ENCODE data around the gene PIP4K2A. TPM values are rescaled to one million over a fixed set of nuclear protein-coding genes. Genes with fewer than 3 reads are reported as not detected.

PIP4K2A gene
- total RNA-seq, 4 donors from 2014 or later = 29.3 to 52.4 (median 34.5) TPM

DNA sequence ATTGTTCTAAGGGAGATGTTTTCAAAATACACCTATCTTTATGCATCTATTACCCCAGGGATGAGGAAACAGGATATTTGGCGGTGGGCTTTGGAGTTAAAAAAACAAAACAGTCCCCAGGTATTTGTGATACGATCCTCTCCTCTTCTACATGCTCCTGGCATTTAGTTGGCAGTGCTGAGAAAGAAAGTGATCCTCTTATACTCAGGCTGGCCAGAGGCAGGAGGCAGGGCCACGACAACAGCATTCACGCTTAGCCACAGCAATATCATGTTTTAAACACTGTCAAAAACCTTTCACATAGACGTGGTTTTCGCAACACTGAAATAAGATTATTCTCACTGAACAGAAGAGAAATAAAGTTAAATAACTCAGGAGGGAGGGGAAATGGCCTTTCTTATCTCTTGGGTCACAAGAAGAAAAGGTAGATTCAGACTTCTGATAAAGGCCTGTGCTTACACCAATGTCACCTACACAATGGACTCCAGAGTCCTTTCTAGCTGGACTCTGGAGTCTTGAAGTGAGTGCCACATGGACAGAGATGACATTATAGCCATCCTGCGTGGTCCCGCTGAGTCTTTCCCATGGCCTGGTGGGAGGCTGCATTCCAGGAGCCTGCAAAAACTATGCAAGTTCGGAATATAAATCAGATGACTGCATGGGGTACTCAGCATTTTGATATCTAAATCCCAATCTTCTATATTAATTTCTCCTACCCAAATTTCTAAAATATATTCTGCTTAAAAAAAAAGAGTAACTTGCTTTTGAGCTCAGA, 88.7 kb downstream of the PIP4K2A start:
- DNase-seq (ENCODE audit: low spot score in 2 of 2) = no peak
- no peaks in the 10 kb centered on the region for H3K9me3 ChIP-seq
- H3K4me1 ChIP-seq = peaks cover 0 to 73% (median 42%) of the 10 kb centered on the region in 4 donors
- 66 to 75% methylated on average over 9 of the region's 9 CpGs for WGBS, 2 donors
- peak overlapping the region in 3 of 4 donors; percentile 50 to 72 (median 60) for H3K27ac ChIP-seq
- H3K27me3 ChIP-seq = no peaks in the 10 kb centered on the region
- H3K4me3 ChIP-seq = no peak overlapping the region
- TF ChIP-seq EP300 (IDR thresholded peaks at IDR 0.05) = no peak
- TF ChIP-seq, protein P1, sequence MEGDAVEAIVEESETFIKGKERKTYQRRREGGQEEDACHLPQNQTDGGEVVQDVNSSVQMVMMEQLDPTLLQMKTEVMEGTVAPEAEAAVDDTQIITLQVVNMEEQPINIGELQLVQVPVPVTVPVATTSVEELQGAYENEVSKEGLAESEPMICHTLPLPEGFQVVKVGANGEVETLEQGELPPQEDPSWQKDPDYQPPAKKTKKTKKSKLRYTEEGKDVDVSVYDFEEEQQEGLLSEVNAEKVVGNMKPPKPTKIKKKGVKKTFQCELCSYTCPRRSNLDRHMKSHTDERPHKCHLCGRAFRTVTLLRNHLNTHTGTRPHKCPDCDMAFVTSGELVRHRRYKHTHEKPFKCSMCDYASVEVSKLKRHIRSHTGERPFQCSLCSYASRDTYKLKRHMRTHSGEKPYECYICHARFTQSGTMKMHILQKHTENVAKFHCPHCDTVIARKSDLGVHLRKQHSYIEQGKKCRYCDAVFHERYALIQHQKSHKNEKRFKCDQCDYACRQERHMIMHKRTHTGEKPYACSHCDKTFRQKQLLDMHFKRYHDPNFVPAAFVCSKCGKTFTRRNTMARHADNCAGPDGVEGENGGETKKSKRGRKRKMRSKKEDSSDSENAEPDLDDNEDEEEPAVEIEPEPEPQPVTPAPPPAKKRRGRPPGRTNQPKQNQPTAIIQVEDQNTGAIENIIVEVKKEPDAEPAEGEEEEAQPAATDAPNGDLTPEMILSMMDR (IDR thresholded peaks at IDR 0.05) = no peak
- no peak for TF ChIP-seq POLR2A (IDR thresholded peaks at IDR 0.05)
- no peaks in the 10 kb centered on the region for H3K36me3 ChIP-seq

GRCh38 chr10:22624287-22624738, 90.1 kb downstream of the PIP4K2A start:
- no peak for DNase-seq (ENCODE audit: low spot score in 2 of 2)
- Histone ChIP-seq H3K4me1 (peaks cover 0 to 76% (median 42%) of the 10 kb centered on the region in 4 donors), H3K4me3 (no peak overlapping the region), H3K27me3 (no peaks in the 10 kb centered on the region), H3K27ac (peak overlapping the region in 2 of 4 donors; percentile 18 to 72), H3K9me3 (no peaks in the 10 kb centered on the region), H3K36me3 (no peaks in the 10 kb centered on the region)
- WGBS, 2 donors = 45 to 46% methylated on average over 3 of the region's 3 CpGs
- TF ChIP-seq EP300 (IDR thresholded peaks at IDR 0.05) (peak in 1 of 2 donors; percentile 28), POLR2A (IDR thresholded peaks at IDR 0.05) (no peak)
- TF ChIP-seq, protein P1 (IDR thresholded peaks at IDR 0.05) = no peak

DNA sequence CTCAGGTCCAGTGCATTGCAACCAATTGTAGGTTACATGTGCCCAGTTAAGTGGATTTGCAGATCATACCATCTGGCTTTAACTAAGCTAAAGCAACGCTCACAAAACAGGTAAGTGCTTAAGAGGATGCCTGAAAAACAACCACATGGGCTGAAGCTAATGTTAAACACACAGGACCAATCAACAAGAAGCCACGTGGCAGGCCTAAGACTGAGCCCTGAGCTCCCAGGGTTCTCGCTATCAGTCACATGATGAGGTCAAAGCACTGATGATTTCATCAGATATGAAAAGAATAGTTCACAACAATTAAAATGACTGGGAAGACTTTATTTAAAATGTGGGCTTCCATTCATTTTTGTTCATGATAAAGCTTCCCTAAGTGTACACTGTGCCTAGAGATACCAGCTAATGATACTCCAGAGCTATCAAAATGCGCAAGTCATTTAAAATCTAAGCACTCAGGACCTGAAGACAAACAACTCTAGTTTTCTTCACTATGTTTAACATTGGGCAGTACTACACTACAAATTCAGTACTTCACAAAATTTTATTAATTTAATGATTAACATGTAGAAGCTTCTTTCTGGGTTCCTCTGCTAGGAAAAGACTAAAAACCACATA, 90.6 kb downstream of the PIP4K2A start:
- peaks cover 0 to 82% (median 42%) of the 10 kb centered on the region in 4 donors for H3K4me1 ChIP-seq
- H3K27ac ChIP-seq = peak overlapping the region in 2 of 4 donors; percentile 18 to 72

GRCh38 chr10:22622242-22622806, 92.1 kb downstream of the PIP4K2A start:
- no peak for DNase-seq (ENCODE audit: low spot score in 2 of 2)
- peak overlapping the region in 1 of 4 donors; percentile 10 for H3K27ac ChIP-seq
- WGBS, 2 donors = 87 to 93% methylated on average over 14 to 20 of the region's 20 CpGs
- no peaks in the 10 kb centered on the region for H3K36me3 ChIP-seq
- peaks cover 0 to 92% (median 52%) of the 10 kb centered on the region in 4 donors for H3K4me1 ChIP-seq
- H3K9me3 ChIP-seq = no peaks in the 10 kb centered on the region
- no peak for TF ChIP-seq EP300 (IDR thresholded peaks at IDR 0.05)
- no peak for TF ChIP-seq POLR2A (IDR thresholded peaks at IDR 0.05)
- TF ChIP-seq, protein P1 (IDR thresholded peaks at IDR 0.05) = no peak
- no peaks in the 10 kb centered on the region for H3K27me3 ChIP-seq
- H3K4me3 ChIP-seq = no peak overlapping the region

More for the DNA sequence above, 90.6 kb downstream of the PIP4K2A start:
- WGBS, 2 donors = 83 to 92% methylated on average over 4 of the region's 4 CpGs
- Histone ChIP-seq H3K9me3 (no peaks in the 10 kb centered on the region), H3K36me3 (no peaks in the 10 kb centered on the region), H3K4me3 (no peak overlapping the region), H3K27me3 (no peaks in the 10 kb centered on the region)
- no peak for TF ChIP-seq POLR2A (IDR thresholded peaks at IDR 0.05)
- no peak for DNase-seq (ENCODE audit: low spot score in 2 of 2)

GRCh38 chr10:22621726-22622125, 92.7 kb downstream of the PIP4K2A start:
- H3K4me3 ChIP-seq = no peak overlapping the region
- no peak for DNase-seq (ENCODE audit: low spot score in 2 of 2)
- H3K36me3 ChIP-seq = no peaks in the 10 kb centered on the region
- WGBS, 2 donors = 71 to 81% methylated on average over 3 of the region's 3 CpGs
- TF ChIP-seq POLR2A (IDR thresholded peaks at IDR 0.05) (no peak), EP300 (IDR thresholded peaks at IDR 0.05) (no peak)
- TF ChIP-seq, protein P1 (IDR thresholded peaks at IDR 0.05) = no peak
- no peaks in the 10 kb centered on the region for H3K9me3 ChIP-seq
- no peaks in the 10 kb centered on the region for H3K27me3 ChIP-seq
- peak overlapping the region in 1 of 4 donors; percentile 85 for H3K27ac ChIP-seq
- H3K4me1 ChIP-seq = peaks cover 0 to 86% (median 49%) of the 10 kb centered on the region in 4 donors
